ENCODE results near the gene RYR3. TPM values are rescaled to one million over a fixed set of nuclear protein-coding genes. Genes with fewer than 3 reads are reported as not detected.

The RYR3 gene
- polyA plus RNA-seq, 2 donors = 1.0 to 1.8 TPM

GRCh38 chr15:33782966-33783365 is 472.2 kb downstream of the RYR3 start:
- 62 to 66% methylated on average over 5 of the region's 5 CpGs for WGBS, 2 donors

GRCh38 chr15:33785366-33785765 is 474.6 kb downstream of the RYR3 start:
- Histone ChIP-seq H3K4me1 (ENCODE audit: control insufficient read depth in 2 of 2, insufficient read depth in 2 of 2, low read length in 1 of 2) (no peaks in the 10 kb centered on the region), H3K27ac (ENCODE audit: low read depth in 2 of 2, low read length in 1 of 2) (no peak overlapping the region), H3K9me3 (ENCODE audit: control insufficient read depth in 2 of 2, insufficient read depth in 1 of 2, low read depth in 1 of 2, low read length in 1 of 2) (no peaks in the 10 kb centered on the region), H3K36me3 (ENCODE audit: control insufficient read depth in 2 of 2, insufficient read depth in 2 of 2, low read length in 1 of 2) (no peaks in the 10 kb centered on the region), H3K27me3 (ENCODE audit: control insufficient read depth in 1 of 2, insufficient read depth in 2 of 2, low read length in 2 of 2) (no peaks in the 10 kb centered on the region), H3K4me3 (ENCODE audit: low read depth in 1 of 2, low read length in 2 of 2) (no peak overlapping the region)
- WGBS, 2 donors = 65% methylated on average over 6 of the region's 6 CpGs

More at GRCh38 chr15:33782966-33783365, 472.2 kb downstream of the RYR3 start:
- Histone ChIP-seq H3K9me3 (ENCODE audit: control insufficient read depth in 2 of 2, insufficient read depth in 1 of 2, low read depth in 1 of 2, low read length in 1 of 2) (no peaks in the 10 kb centered on the region), H3K27me3 (ENCODE audit: control insufficient read depth in 1 of 2, insufficient read depth in 2 of 2, low read length in 2 of 2) (no peaks in the 10 kb centered on the region), H3K4me1 (ENCODE audit: control insufficient read depth in 2 of 2, insufficient read depth in 2 of 2, low read length in 1 of 2) (no peaks in the 10 kb centered on the region), H3K36me3 (ENCODE audit: control insufficient read depth in 2 of 2, insufficient read depth in 2 of 2, low read length in 1 of 2) (peaks cover 0 to 4% of the 10 kb centered on the region in 2 donors), H3K27ac (ENCODE audit: low read depth in 2 of 2, low read length in 1 of 2) (no peak overlapping the region), H3K4me3 (ENCODE audit: low read depth in 1 of 2, low read length in 2 of 2) (no peak overlapping the region)

GRCh38 chr15:33788906-33789540 is 478.3 kb downstream of the RYR3 start:
- 45 to 46% methylated on average over 9 of the region's 9 CpGs for WGBS, 2 donors
- Histone ChIP-seq H3K4me3 (ENCODE audit: low read depth in 1 of 2, low read length in 2 of 2) (no peak overlapping the region), H3K27ac (ENCODE audit: low read depth in 2 of 2, low read length in 1 of 2) (no peak overlapping the region), H3K4me1 (ENCODE audit: control insufficient read depth in 2 of 2, insufficient read depth in 2 of 2, low read length in 1 of 2) (no peaks in the 10 kb centered on the region), H3K36me3 (ENCODE audit: control insufficient read depth in 2 of 2, insufficient read depth in 2 of 2, low read length in 1 of 2) (no peaks in the 10 kb centered on the region), H3K9me3 (ENCODE audit: control insufficient read depth in 2 of 2, insufficient read depth in 1 of 2, low read depth in 1 of 2, low read length in 1 of 2) (no peaks in the 10 kb centered on the region), H3K27me3 (ENCODE audit: control insufficient read depth in 1 of 2, insufficient read depth in 2 of 2, low read length in 2 of 2) (no peaks in the 10 kb centered on the region)

- H3K4me3 ChIP-seq (ENCODE audit: low read depth in 1 of 2, low read length in 2 of 2) = no peak overlapping the region
- no peaks in the 10 kb centered on the region for H3K27me3 ChIP-seq (ENCODE audit: control insufficient read depth in 1 of 2, insufficient read depth in 2 of 2, low read length in 2 of 2)
- no peaks in the 10 kb centered on the region for H3K36me3 ChIP-seq (ENCODE audit: control insufficient read depth in 2 of 2, insufficient read depth in 2 of 2, low read length in 1 of 2)
- 84 to 87% methylated on average over 5 of the region's 5 CpGs for WGBS, 2 donors
- H3K27ac ChIP-seq (ENCODE audit: low read depth in 2 of 2, low read length in 1 of 2) = no peak overlapping the region
- no peaks in the 10 kb centered on the region for H3K4me1 ChIP-seq (ENCODE audit: control insufficient read depth in 2 of 2, insufficient read depth in 2 of 2, low read length in 1 of 2)
- no peaks in the 10 kb centered on the region for H3K9me3 ChIP-seq (ENCODE audit: control insufficient read depth in 2 of 2, insufficient read depth in 1 of 2, low read depth in 1 of 2, low read length in 1 of 2)
Observed at GRCh38 chr15:33794453-33794852, 483.7 kb downstream of the RYR3 start.

- H3K36me3 ChIP-seq (ENCODE audit: control insufficient read depth in 2 of 2, insufficient read depth in 2 of 2, low read length in 1 of 2) = no peaks in the 10 kb centered on the region
- no peaks in the 10 kb centered on the region for H3K27me3 ChIP-seq (ENCODE audit: control insufficient read depth in 1 of 2, insufficient read depth in 2 of 2, low read length in 2 of 2)
- H3K9me3 ChIP-seq (ENCODE audit: control insufficient read depth in 2 of 2, insufficient read depth in 1 of 2, low read depth in 1 of 2, low read length in 1 of 2) = no peaks in the 10 kb centered on the region
- WGBS, 2 donors = 74 to 83% methylated on average over 3 of the region's 3 CpGs
- H3K27ac ChIP-seq (ENCODE audit: low read depth in 2 of 2, low read length in 1 of 2) = no peak overlapping the region
- H3K4me1 ChIP-seq (ENCODE audit: control insufficient read depth in 2 of 2, insufficient read depth in 2 of 2, low read length in 1 of 2) = no peaks in the 10 kb centered on the region
- H3K4me3 ChIP-seq (ENCODE audit: low read depth in 1 of 2, low read length in 2 of 2) = no peak overlapping the region
Observed at GRCh38 chr15:33795070-33795469, 484.3 kb downstream of the RYR3 start.

- H3K27ac ChIP-seq (ENCODE audit: low read depth in 2 of 2, low read length in 1 of 2) = no peak overlapping the region
- no peaks in the 10 kb centered on the region for H3K36me3 ChIP-seq (ENCODE audit: control insufficient read depth in 2 of 2, insufficient read depth in 2 of 2, low read length in 1 of 2)
- H3K27me3 ChIP-seq (ENCODE audit: control insufficient read depth in 1 of 2, insufficient read depth in 2 of 2, low read length in 2 of 2) = no peaks in the 10 kb centered on the region
- H3K4me1 ChIP-seq (ENCODE audit: control insufficient read depth in 2 of 2, insufficient read depth in 2 of 2, low read length in 1 of 2) = no peaks in the 10 kb centered on the region
- WGBS, 2 donors = 66 to 67% methylated on average over 2 of the region's 2 CpGs
- H3K4me3 ChIP-seq (ENCODE audit: low read depth in 1 of 2, low read length in 2 of 2) = no peak overlapping the region
- no peaks in the 10 kb centered on the region for H3K9me3 ChIP-seq (ENCODE audit: control insufficient read depth in 2 of 2, insufficient read depth in 1 of 2, low read depth in 1 of 2, low read length in 1 of 2)
Observed at GRCh38 chr15:33797651-33798050, 486.9 kb downstream of the RYR3 start.

- Histone ChIP-seq H3K9me3 (ENCODE audit: control insufficient read depth in 2 of 2, insufficient read depth in 1 of 2, low read depth in 1 of 2, low read length in 1 of 2) (no peaks in the 10 kb centered on the region), H3K4me3 (ENCODE audit: low read depth in 1 of 2, low read length in 2 of 2) (no peak overlapping the region), H3K27me3 (ENCODE audit: control insufficient read depth in 1 of 2, insufficient read depth in 2 of 2, low read length in 2 of 2) (no peaks in the 10 kb centered on the region), H3K27ac (ENCODE audit: low read depth in 2 of 2, low read length in 1 of 2) (no peak overlapping the region), H3K36me3 (ENCODE audit: control insufficient read depth in 2 of 2, insufficient read depth in 2 of 2, low read length in 1 of 2) (no peaks in the 10 kb centered on the region), H3K4me1 (ENCODE audit: control insufficient read depth in 2 of 2, insufficient read depth in 2 of 2, low read length in 1 of 2) (no peaks in the 10 kb centered on the region)
- 25 to 48% methylated on average over 2 of the region's 2 CpGs for WGBS, 2 donors
Observed at GRCh38 chr15:33801954-33802353, 491.2 kb downstream of the RYR3 start.

- Histone ChIP-seq H3K4me3 (ENCODE audit: low read depth in 1 of 2, low read length in 2 of 2) (no peak overlapping the region), H3K27me3 (ENCODE audit: control insufficient read depth in 1 of 2, insufficient read depth in 2 of 2, low read length in 2 of 2) (no peaks in the 10 kb centered on the region), H3K27ac (ENCODE audit: low read depth in 2 of 2, low read length in 1 of 2) (no peak overlapping the region), H3K36me3 (ENCODE audit: control insufficient read depth in 2 of 2, insufficient read depth in 2 of 2, low read length in 1 of 2) (no peaks in the 10 kb centered on the region), H3K9me3 (ENCODE audit: control insufficient read depth in 2 of 2, insufficient read depth in 1 of 2, low read depth in 1 of 2, low read length in 1 of 2) (no peaks in the 10 kb centered on the region), H3K4me1 (ENCODE audit: control insufficient read depth in 2 of 2, insufficient read depth in 2 of 2, low read length in 1 of 2) (no peaks in the 10 kb centered on the region)
- 70 to 72% methylated on average over 5 of the region's 5 CpGs for WGBS, 2 donors
Observed at GRCh38 chr15:33807665-33808064, 496.9 kb downstream of the RYR3 start.

- Histone ChIP-seq H3K4me1 (ENCODE audit: control insufficient read depth in 2 of 2, insufficient read depth in 2 of 2, low read length in 1 of 2) (no peaks in the 10 kb centered on the region), H3K4me3 (ENCODE audit: low read depth in 1 of 2, low read length in 2 of 2) (no peak overlapping the region), H3K9me3 (ENCODE audit: control insufficient read depth in 2 of 2, insufficient read depth in 1 of 2, low read depth in 1 of 2, low read length in 1 of 2) (no peaks in the 10 kb centered on the region), H3K36me3 (ENCODE audit: control insufficient read depth in 2 of 2, insufficient read depth in 2 of 2, low read length in 1 of 2) (no peaks in the 10 kb centered on the region), H3K27ac (ENCODE audit: low read depth in 2 of 2, low read length in 1 of 2) (no peak overlapping the region), H3K27me3 (ENCODE audit: control insufficient read depth in 1 of 2, insufficient read depth in 2 of 2, low read length in 2 of 2) (no peaks in the 10 kb centered on the region)
- WGBS, 2 donors = 79% methylated on average over 10 of the region's 10 CpGs
Observed at GRCh38 chr15:33808720-33809457, 498.1 kb downstream of the RYR3 start.
